Gastrocnemius medialis (tissue), 4 donors: ENCODE data around the gene TIMM29.

ENCODE experiments used
- CTCF ChIP-seq, 5 experiments: fragments of 450-650 bp in 3 of 5; fragments of 200-600 bp in 2 of 5; sonication (generic) in 2 of 5; IDR thresholded peaks in 4 of 5; conservative IDR thresholded peaks in 1 of 5; 1 replicate in 4 of 5; 2 replicates in 1 of 5; pipeline ENCODE4 v1.5.1; 2016 to 2019; ENCODE audit warnings: antibody characterized with exemption in 5 of 5, mild to moderate bottlenecking in 3 of 5, moderate library complexity in 3 of 5
- POLR2A ChIP-seq, 2 donors: fragments of 450-650 bp; IDR thresholded peaks; one replicate each; pipeline ENCODE4 v1.6.1; 2017; ENCODE audit warnings: antibody characterized with exemption in 2 of 2, mild to moderate bottlenecking in 2 of 2, moderate library complexity in 2 of 2

GRCh38 chr19:10887616-10888367 lies 40.8 kb upstream of the TIMM29 start:
- TF ChIP-seq CTCF (IDR thresholded peaks at IDR 0.05 in 4 of 5, conservative IDR thresholded peaks at IDR 0.05 in 1 of 5) = no peak
- no peak for TF ChIP-seq POLR2A (IDR thresholded peaks at IDR 0.05)
